NCI-H1694 treated with DMSO at 0.1 percent for 48 hours (cell line): Measurements from ENCODE around the gene CGB5.
"Not testable (repeated sequence)": the region's sequence is repeated elsewhere in the genome, so short reads cannot be mapped to it uniquely, and the experiment has no call there.

Source experiments
- DNase-seq: peaks from one replicate; lab custom pipeline; 2025; lab: John Stamatoyannopoulos, UW

Gene CGB5

DNA sequence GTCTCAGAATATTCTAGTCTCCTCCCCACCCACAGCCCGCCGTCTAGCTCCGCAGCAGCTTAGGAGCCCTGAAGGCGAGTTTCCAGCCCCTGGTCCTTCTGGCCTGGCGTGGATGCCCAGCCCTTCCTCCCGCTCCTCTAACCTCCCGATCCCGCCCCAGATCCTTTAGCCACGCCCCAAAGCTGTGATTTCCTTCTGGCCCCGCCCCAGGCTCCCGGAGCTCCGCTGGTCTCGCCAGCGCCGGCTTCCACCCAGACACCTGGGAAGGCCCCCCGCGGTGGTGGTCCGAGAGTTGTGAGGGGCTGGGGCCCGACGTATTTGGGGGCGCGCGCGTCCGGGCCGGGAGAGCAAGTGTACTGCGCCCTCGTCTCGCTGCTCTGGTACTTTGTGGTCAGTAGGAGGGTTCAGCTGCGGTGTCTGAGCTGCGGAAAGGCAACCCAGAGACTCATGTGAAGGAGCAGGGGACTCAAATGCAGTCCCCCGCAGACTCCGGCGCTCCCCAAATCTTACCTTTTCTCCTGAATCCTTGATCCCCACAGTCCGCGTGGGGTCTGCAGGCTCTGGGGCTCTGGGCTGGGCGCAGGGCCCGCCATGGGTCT is 14.1 kb downstream of the CGB5 start, which contains the start of gene CGB7:
TSS of gene CGB7 (minus strand) at position 114 of the 599 bp plus-strand sequence. CDS start 2,374 bp downstream, outside the sequence.
- no peak for DNase-seq

DNA sequence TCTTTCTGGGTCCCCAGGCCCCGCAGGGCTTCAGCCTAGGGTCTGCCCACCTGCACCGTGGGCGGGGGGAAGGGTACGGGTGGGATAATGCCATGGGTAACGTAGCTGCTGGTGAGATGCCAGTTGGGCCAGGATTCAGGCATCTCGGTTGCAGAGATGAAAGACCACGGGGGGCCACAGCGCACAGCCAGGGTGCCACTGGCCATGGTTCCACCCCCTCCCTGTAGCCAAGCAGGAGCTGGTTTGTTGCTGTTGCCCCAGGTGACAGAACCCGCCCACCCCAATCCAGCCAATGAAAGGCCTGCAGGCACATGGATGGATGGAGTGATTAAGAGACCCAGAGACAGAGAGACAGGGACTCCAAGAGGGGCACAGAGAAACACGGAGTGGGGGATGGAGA is 14.9 kb downstream of the CGB5 start:
- no peak for DNase-seq

DNA sequence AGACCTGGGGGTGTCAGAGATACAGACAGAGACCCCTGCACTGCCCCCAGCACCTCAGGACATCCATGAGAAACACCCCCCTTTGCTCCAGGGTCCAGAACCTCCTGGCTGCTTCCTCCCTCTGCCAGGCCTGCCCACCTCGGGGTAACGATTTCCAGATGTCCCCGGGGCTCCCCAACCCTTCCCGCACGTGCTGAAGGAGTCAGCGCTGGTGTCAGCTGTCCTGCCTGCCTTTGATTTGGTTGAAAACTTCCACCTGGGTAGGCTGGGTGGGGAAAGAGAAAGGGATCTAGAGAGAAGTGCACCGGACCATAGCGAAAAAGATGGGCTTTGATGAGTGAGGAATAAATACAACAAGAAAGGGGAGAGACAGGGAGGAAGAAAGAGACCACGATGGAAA is 15.4 kb downstream of the CGB5 start:
- DNase-seq: no peak

DNA sequence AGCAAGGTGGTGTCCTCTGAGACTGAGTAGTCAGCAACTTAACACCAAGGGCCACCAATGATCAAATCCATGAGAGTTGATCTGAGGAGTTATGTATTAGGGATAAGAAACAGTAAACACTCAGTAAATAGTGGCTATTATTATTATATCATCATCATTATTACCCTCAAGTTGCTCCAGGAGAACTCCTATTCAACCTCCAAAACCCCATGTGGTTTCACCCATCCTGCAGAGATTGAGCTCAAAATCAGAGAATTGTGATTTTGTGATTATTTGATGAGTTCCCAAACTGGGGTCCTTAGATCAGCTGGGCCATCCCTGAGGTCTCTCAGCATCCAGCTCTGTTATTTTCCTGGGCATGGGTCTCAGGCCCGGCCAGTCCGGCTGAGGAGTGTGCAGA is 17.4 kb downstream of the CGB5 start:
- no peak for DNase-seq

DNA sequence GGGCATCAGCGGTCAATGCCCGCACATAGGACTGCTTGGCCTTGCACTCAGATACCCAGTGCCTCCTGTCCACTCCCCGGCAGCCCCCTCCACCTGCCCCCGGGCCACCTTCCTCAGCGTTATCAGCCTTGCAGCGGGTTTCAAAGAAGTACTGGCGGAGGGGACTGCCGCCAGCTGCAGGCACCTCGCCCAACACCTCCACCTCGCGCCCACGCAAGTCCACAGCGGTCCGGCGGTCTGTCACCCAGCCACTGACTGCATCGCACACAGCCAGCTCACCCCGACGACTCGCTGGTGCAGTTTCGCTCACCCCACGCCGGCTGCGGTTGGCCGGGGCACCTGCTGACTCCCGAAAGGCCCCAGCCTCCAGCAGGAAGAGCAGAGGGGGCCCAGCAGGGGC is 17.8 kb downstream of the CGB5 start:
- no peak for DNase-seq

DNA sequence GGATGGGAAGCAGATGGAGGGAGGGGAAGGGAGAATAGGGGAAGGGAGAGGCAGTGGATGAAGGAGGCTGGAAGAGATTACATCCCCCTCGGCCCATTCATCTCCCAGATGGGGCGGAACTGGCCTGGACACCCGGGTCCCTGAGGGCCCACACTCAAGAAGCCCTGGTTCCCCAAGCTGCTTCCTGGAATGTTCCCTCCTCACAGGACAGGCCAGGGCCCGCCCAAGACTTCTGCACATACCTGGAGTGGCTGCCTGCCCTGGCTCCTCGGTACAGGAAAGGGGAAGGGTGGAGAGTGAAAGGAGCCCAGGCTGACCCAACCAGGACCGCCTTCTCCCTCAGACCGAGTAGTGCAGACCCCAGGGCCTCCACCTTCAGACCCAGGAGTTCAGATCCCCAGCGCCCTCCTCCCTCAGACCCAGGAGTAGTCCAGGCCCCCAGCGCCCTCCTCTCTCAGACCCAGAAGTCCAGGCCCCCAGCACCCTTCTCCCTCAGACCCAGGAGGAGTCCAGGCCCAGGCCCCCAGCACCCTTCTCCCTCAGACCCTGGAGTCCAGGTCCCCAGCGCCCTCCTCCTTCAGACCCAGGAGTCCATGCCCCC is 20.5 kb downstream of the CGB5 start:
- DNase-seq: no peak

DNA sequence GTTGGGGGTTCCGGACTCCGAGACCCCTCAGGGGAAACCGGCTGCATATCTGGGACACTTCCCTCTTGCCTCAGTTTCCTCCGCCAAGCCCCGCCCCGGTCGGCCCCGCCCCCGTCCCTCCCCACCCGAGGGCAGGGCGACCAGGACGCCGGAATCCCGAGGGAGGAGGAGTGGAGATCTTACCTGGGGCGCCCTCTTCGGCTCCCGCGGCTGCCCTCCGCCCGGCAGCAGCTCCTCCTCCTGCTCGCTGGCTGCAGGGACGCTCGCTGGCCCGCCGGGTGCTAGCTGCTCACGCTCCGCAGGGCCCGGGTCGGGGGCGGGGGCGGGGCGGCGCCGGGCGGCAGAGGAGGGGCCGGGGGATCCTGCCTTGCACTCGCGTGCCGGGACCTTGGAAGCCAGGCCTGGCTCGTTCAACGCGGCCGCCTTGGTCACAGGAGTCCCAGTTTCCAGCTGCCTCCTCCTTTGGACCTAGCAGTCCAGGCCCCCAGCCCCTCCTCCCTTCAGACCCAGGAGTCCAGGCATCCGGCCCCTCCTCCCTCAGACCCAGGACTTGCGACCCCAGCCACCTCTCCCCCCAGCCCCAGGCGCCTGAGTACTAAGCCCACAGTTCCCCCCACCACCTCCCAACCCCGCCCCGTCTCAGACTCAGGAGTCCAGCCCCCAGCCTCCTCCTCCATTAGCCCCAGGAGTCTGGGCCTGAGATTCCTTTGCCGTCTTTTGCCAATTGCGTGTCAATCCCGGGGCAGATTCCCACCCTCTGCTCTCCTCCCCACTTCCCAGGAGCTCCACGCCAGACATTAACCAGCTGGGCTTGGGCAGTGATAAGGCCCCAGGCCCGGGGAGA is 21.3 kb downstream of the CGB5 start, which contains the start of gene NTF4:
TSS of gene NTF4 (minus strand) at position 51 of the 844 bp plus-strand sequence. CDS start 2,821 bp downstream, outside the sequence.
- DNase-seq: no peak

DNA sequence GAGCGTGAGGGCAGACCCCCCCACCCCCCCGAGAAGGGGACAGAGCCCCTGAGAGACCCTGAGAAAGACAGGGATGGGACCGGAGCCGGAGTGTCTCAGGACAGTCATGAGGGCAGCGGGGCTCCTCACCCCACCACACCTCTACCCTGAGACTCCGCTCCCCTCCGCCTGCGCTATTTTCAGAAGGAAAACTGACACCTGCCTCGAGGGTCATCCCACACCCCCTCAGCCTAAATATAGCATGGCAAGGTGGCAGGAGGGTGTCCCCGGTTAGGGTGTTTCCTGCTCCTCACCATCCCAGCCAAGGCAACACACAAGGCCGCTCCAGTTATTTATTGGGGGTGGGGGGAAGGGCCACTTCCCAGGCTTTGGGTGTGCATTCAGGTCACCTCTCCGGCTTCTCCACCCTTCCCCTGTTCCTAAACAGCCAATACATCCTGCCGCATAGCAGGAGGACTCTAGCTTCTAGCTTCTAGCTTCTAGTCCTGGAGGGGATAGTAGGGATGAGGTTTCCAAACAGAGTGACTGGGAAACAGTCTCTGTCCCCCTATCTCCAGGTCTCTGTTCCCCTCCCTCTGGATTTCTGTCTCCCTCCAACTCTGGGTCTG is 22.4 kb downstream of the CGB5 start:
- no peak for DNase-seq

DNA sequence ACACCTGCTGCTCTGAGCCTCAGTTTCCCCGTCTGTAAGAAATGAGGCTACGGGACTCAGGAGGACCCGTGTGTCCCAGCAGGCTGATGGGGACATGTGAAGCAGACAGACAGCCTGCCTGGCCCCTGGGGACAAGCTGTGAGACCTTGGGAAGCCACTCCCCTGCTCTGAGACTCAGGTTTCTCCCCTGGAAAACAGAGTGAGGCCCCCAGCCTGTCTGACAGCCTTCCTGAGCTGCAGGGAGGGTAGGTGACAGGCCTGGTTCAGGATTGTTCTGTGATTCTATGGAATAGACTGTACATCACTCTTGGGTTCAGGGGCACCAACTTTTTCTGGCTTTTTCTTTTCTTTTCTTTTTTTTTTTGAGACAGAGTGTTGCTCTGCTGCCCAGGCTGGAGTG is 23.9 kb downstream of the CGB5 start:
- DNase-seq: no peak

DNA sequence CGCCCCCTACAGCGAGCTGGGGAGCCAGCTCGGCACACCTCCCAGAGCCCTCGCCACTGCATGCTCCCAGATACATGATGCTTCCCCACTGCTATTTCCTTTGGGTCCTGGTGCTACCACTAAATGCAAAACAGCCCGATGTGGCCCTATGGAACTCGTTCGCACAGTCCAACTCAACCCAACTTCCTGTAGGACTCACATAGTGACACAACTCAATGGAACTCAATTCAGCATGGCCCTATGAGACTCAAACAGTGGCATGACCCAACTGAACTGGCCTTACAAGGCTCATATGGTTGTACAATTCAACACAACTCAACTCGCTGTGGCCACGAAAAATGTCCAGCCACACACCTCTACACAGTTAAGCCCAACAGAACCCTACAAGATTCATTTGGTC is 25.4 kb downstream of the CGB5 start:
- DNase-seq: no peak

DNA sequence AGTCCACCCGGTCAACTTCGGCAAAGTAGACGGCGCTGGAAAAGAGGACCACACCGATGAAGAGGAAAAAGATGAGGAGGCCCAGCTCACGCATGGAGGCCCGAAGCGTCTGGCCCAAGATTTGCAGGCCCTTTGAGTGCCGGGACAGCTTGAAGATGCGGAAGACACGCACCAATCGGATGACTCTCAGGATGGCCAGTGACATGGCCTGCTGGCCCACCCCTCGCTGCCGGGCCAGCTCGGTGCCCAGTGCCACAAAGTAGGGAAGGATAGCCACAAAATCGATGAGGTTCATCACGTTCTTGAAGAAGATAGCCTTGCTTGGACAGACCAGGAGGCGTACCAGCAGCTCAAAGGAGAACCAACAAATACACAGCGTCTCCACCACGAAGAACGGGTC is 26.8 kb downstream of the CGB5 start:
- no peak for DNase-seq

DNA sequence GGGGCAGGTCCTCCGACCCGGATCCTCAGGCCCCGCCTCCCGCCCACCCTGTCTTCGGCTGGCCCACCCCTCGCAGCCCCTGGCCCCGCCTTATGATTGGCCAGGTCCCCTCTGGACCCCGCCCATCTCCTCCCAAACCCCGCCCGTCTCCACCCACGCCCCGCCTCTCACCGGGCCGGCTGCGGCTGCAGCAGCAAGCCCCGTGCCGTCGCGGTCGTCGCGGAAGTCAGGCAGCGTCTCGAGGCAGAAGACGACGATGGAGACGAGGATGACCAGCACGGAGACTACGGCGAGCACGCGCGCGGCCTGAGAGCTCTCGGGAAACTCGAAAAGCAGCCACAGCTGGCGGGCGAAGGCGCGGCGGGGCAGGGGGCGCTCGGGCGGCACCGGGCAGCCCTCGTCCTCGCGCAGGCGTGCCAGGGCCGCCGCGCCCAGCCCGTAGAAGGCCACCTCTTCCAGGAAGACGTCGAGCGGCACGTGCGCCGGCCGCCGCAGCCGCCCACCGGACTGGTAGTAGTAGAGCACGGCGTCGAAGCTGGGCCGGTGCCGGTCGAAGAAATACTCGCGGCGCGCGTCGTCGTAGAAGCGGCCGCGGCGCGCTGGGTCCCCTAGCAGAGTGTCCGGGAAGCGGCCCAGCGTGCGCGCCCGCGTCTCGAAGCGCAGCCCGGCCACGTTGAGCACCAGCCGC is 28.4 kb downstream of the CGB5 start:
- no peak for DNase-seq

DNA sequence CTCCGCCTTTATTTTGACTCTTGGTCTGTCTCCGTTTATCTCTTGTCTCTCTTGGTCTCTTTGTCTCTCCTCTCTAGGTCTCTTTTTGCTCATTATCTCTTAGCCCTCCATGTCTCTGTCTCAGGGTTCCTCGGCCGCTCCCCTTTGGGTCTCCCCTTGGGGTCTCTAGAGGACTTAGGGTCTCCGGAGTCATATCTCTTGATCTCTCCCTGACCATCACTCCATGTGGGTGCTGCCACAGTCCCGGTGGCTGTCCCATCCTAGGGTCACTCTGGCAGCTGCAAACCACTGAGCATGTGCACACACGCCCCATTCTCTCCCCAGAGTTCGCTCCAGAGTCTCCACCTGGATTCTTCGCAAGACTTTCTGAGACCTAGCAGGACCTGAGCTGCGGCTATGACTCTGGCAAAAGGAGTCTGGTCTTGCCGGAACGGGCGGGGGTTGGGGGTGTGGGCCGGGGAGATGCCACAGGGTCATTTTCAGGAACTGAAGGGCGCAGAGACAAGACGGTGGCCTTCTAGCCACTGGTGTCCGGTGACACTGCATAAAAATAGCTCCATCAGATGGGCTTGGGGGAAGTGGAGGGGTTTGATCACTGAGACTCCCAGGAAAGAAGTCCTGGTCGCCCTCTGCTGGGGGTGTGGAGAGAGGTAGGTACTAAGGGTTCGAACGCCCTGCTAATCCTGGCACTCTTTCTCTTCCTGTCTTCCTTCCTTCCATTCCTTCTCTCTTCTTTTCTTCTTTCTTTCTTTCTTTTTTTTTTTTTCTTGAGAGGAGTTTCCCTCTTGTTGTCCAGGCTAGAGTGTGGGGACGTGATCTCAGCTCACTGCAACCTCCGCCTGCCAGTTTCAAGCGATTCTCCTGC is 30.1 kb downstream of the CGB5 start:
- DNase-seq: peak; percentile 40

DNA sequence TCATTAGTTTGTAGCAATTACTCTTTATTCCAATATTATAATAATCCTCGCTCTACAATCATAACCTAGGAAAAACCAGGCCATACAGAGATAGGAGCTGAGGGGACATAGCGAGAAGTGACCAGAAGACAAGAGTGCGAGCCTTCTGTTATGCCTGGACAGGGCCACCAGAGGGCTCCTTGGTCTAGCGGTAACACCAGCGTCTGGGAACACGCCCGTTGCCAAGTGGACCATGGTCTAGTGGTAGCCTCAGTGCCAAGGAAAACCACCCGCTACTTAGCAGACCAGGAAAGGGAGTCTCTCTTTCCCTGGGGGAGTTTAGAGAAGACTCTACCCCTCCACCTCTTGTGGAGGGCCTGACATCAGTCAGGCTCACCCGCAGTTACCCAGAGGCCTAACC is 31.2 kb downstream of the CGB5 start:
- not testable (repeated sequence) for DNase-seq

DNA sequence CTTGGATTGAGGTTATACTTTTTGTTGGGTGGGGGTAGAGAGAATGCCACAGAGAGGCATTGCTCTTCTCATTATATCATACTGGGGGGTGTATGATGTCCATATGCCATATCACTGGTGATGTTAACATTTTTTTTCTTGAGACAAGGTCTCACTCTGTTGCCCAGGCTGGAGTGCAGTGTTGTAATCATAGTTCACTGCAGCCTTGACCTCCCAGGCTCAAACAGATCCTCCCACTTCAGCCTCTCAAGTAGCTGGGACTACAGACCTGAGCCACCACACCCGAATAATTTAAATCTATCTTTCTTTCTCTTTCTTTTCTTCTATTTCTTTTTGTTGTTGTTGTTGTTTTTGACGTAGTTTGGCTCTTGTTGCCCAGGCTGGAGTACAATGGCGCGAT is 36.7 kb downstream of the CGB5 start:
- no peak for DNase-seq

DNA sequence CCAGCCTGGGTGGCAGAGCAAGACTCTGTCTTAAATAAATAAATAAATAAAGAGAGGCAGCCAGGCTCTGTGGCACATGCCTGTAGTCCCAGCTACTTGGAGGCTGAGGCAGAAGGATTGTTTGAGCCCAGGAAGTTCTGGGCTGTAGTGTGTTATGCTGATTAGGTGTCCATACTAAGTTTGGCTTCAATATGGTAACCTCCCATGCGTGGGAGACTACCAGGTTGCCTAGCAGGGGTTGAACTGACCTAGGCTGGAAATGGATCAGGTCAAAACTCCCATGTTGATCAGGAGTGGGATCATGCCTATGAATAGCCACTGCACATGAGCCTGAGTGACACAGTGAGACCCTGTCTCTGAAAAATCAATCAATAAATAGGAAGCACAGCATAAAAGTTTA is 37.6 kb downstream of the CGB5 start:
- DNase-seq: no peak

DNA sequence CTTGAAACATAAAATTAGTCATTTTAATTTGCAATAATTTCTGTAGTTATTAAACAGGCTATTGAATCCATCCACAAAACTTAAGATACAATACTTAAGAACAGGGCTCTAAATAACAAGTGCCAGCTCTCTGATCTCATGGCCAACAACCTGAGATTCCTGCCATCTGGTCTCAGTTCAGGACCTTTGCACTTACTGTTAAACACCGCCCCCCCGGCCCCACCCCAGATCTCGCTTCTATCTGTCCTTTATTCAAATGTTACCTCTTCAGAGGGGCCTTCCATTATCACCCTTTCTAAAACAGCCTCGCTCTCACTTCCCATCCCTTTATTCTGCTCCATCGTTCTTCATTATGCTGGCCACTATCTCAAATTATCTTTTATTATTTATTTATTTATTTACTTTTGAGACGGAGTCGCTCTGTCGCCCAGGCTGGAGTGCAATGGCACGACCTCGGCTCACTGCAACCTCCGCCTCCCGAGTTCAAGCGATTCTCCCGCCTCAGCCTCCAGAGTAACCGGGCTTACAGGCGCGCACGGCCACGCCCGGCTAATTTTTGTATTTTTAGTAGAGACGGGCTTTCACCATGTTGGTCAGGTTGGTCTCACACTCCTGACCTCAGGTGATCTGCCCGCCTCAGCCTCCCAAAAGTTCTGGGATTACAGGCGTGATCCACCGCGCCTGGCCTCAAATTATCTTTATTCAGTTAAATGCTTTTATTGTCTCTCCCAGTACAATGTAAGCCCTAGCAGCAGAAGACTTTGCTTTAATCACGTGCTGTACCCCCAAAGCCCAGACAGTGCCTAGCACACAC is 40.8 kb downstream of the CGB5 start:
- no peak for DNase-seq

DNA sequence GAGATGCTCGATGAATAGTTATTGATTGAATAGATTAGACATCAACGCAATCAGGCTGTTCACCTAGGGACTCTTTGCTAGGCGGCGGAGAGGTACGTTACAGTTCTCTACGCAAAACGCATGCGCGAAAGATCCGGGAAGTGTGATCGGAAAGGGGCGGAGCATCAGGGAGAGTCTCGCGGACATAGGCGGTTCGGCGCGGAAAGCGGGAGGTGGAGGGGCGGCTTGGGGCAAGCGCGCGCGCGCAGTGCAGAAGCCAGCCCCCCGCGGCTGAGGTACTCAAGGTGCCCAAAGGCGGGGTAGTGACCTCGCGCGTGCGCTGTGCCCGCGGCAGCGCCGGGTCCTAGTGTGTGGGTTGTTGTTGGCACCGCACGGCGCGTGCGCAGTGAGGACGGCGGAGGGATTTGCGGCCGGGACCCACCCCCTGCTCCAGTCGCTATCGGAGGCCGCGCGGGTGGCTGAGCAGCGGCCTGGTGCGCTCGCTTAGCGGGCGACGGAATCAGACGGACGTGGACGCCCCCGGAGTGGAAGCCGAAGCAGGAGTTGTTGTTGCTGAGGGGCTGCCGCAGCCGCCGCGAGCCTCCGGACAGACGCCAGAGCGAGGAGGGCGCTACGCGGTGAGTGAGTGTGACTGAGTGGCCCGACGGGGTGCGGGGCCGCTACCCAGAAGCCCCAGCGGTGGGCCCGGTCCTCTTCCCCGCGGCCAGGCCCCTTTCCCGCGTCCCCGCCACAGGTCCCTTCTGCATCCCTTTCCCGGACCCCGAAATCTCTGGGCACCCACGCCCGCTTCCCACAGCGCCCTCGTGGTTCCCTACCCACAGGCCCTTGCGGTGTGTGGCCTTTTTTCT is 41.6 kb downstream of the CGB5 start, which contains the start of gene SNRNP70:
TSS of gene SNRNP70 (plus strand) at position 432 of the 848 bp plus-strand sequence. CDS start 964 bp downstream, outside the sequence.
- DNase-seq: peak; percentile 98

DNA sequence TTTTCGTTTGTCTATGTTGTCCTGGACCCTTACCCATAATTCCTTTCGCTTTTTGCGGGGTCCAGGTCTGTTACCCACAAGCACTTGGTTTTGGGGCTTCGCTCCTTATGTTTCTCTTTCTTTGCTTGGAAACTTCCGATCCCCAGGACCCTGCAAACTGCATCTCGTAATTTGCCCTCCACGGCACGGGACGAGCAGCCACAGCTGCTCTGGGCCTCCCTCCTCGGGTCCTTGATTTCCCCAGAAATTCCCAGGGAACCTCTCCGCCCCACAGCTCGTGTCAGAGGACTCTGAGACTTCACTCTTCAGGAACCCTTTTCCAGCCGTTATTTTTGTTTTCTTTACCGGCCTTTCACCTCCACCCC is 42.2 kb downstream of the CGB5 start:
- DNase-seq: no peak
